HepG2 (cell line): ENCODE data around the gene CTU2. TPM values are rescaled to one million over a fixed set of nuclear protein-coding genes. Genes with fewer than 3 reads are reported as not detected.

Experiments
- CEBPB ChIP-seq: IDR thresholded peaks from 2 replicates; pipeline ENCODE4 v1.6.1; 2011; ENCODE audit warnings: low read depth, low read length, improper control_type of control experiment, borderline replicate concordance
- CHCHD3 ChIP-seq: sonication (generic); formaldehyde crosslinking; IDR thresholded peaks from 2 replicates; pipeline ENCODE4 v1.8.0; 2022; ENCODE audit warnings: mild to moderate bottlenecking, missing genetic modification reagents, moderate library complexity
- ELF3 ChIP-seq: IDR thresholded peaks from 2 replicates; pipeline ENCODE4 v1.6.1; 2016; ENCODE audit warnings: missing genetic modification reagents, missing compliant biosample characterization
- FLYWCH1 ChIP-seq: sonication (generic); formaldehyde crosslinking; IDR thresholded peaks from 2 replicates; pipeline ENCODE4 v1.8.1; 2023; ENCODE audit warnings: mild to moderate bottlenecking, missing genetic modification reagents
- HNF4G ChIP-seq, 2 experiments: sonication (generic) in 1 of 2; formaldehyde crosslinking in 1 of 2; IDR thresholded peaks; 2 replicates each; pipeline versions ENCODE4 v1.4.0 to v1.6.1; 2011 to 2020; ENCODE audit warnings: borderline replicate concordance in 2 of 2, low read depth in 2 of 2, mild to moderate bottlenecking in 2 of 2, low read length in 1 of 2, missing genetic modification reagents in 1 of 2, moderate library complexity in 1 of 2
- MLLT10 ChIP-seq: sonication (generic); formaldehyde crosslinking; IDR thresholded peaks from 2 replicates; pipeline ENCODE4 v1.4.0; 2020; ENCODE audit warnings: missing genetic modification reagents
- SMAD3 ChIP-seq: sonication (generic); formaldehyde crosslinking; IDR thresholded peaks from 2 replicates; pipeline ENCODE4 v1.4.0; 2020; ENCODE audit warnings: missing genetic modification reagents
- SP1 ChIP-seq, 2 experiments: fragments of 450-650 bp in 1 of 2; sonication (generic) in 1 of 2; formaldehyde crosslinking in 1 of 2; IDR thresholded peaks; 2 replicates each; pipeline versions ENCODE4 v1.4.0 to v1.6.1; 2016 to 2020; ENCODE audit warnings: missing genetic modification reagents in 1 of 2
- TRAFD1 ChIP-seq: sonication (generic); formaldehyde crosslinking; IDR thresholded peaks from 2 replicates; pipeline ENCODE4 v1.5.1; 2020; ENCODE audit warnings: missing genetic modification reagents, mild to moderate bottlenecking, borderline replicate concordance
- ZBTB38 ChIP-seq: sonication (generic); formaldehyde crosslinking; IDR thresholded peaks from 2 replicates; pipeline ENCODE4 v1.5.1; 2020; ENCODE audit warnings: mild to moderate bottlenecking, missing genetic modification reagents
- ZNF10 ChIP-seq: sonication (generic); formaldehyde crosslinking; IDR thresholded peaks from 2 replicates; pipeline ENCODE4 v1.4.0; 2020; ENCODE audit warnings: mild to moderate bottlenecking, low read depth, missing genetic modification reagents, borderline replicate concordance
- ZNF446 ChIP-seq: sonication (generic); formaldehyde crosslinking; IDR thresholded peaks from 2 replicates; pipeline ENCODE4 v1.5.0; 2020; ENCODE audit warnings: mild to moderate bottlenecking, missing genetic modification reagents
- ZNF484 ChIP-seq: sonication (generic); formaldehyde crosslinking; IDR thresholded peaks from 2 replicates; pipeline ENCODE4 v1.5.1; 2020; ENCODE audit warnings: mild to moderate bottlenecking, low read depth, missing genetic modification reagents, borderline replicate concordance
- polyA plus RNA-seq, 8 experiments: library from polyadenylated mRNA; depleted of rRNA in 3 of 8; stranded (reverse) in 7 of 8; unstranded in 1 of 8; fragments of >200 nt; fragmentation: Illumina TruSeq in 4 of 8; extraction: Trizol in 4 of 8; gene quantifications; 2 replicates each; pipeline versions ENCODE4 v1.2.1 to v1.2.3, GENCODE V29; 2011 to 2016; ENCODE audit warnings: low read depth in 4 of 8, missing spikeins in 1 of 8, mixed read lengths in 1 of 8; ENCODE audit not compliant: insufficient read depth in 1 of 8
- total RNA-seq, 5 experiments: library from RNA; depleted of rRNA; stranded (reverse); fragments of >200 nt; fragmentation: Illumina TruSeq; extraction: Trizol; gene quantifications; 2 replicates each; pipeline ENCODE4 v1.2.3, GENCODE V29; 2016; ENCODE audit warnings: low read depth in 1 of 5

CTU2 gene
- total and polyA plus RNA-seq, 2 of the 13 experiments (the other 11 are each of a cell fraction or from before 2014, with no cell fraction given) = 13.3 to 21.9 TPM

- no peak for TF ChIP-seq TRAFD1
- no peak for TF ChIP-seq CHCHD3 (CRISPR knock-in tag)
- no peak for TF ChIP-seq MLLT10 (CRISPR knock-in tag)
- TF ChIP-seq ZBTB38 (CRISPR knock-in tag) = peak; percentile 93
- TF ChIP-seq ELF3 (CRISPR knock-in tag) = no peak
- TF ChIP-seq CEBPB = 0 out of 2 replicates have a peak, but pooled peaks have one; percentile 22
- TF ChIP-seq ZNF446 (CRISPR knock-in tag) = no peak
- 0 out of 2 replicates have a peak, but pooled peaks have one; percentile 23 for TF ChIP-seq ZNF484
- no peak for TF ChIP-seq ZNF10 (CRISPR knock-in tag)
- TF ChIP-seq SP1 (IDR thresholded peaks at IDR 0.05) = no peak
- 0 out of 2 replicates have a peak, but pooled peaks have one; percentile 14 for TF ChIP-seq SP1 (CRISPR knock-in tag; IDR thresholded peaks at IDR 0.05)
- no peak for TF ChIP-seq FLYWCH1 (CRISPR knock-in tag)
- peak; percentile 53 for TF ChIP-seq HNF4G (IDR thresholded peaks at IDR 0.05; ENCODE audit: borderline replicate concordance, low read depth, low read length)
- TF ChIP-seq HNF4G (CRISPR knock-in tag; IDR thresholded peaks at IDR 0.05; ENCODE audit: borderline replicate concordance, low read depth) = no peak; the same call in 1 of the 2 replicates
- TF ChIP-seq SMAD3 (CRISPR knock-in tag) = no peak
Observed at GRCh38 chr16:88700322-88700635, 6.0 kb upstream of the CTU2 start (continued).
